Peyer's patch (tissue), 4 donors: ENCODE results near the gene SYTL1.

Experiments used
- CTCF ChIP-seq, 6 experiments: fragments of 450-650 bp in 4 of 6; fragments of 200-600 bp in 2 of 6; sonication (generic) in 1 of 6; IDR thresholded peaks; one replicate each; pipeline ENCODE4 v1.5.1; 2017 to 2019; ENCODE audit warnings: antibody characterized with exemption in 6 of 6, mild to moderate bottlenecking in 3 of 6, moderate library complexity in 1 of 6
- POLR2A ChIP-seq, 2 donors: fragments of 450-650 bp; IDR thresholded peaks; one replicate each; pipeline ENCODE4 v1.5.1; 2017; ENCODE audit warnings: antibody characterized with exemption in 2 of 2, mild to moderate bottlenecking in 2 of 2, moderate library complexity in 2 of 2

DNA sequence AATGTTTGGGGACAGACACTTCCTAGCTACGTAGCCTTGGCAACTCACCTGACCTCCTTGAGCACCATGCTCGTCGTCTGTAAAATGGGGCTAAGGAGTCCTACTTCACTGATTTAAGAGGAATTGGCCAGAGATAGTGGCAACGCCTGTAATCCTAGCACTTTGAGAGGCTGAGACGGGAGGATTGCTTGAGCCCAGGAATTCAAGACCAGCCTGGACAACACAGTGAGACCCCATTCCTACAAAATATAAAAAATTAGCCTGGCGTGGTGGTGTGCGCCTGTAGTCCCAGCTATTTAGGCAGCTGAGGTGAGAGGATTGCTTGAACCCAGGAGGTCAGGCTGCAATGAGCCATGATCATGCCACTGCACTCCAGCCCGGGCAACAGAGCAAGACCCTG is 4.5 kb downstream of the SYTL1 start:
- TF ChIP-seq CTCF (IDR thresholded peaks at IDR 0.05) (no peak), POLR2A (IDR thresholded peaks at IDR 0.05) (no peak)
